Endodermal cell (in vitro differentiated cells): ENCODE data around the gene RAB3C. TPM values are rescaled to one million over a fixed set of nuclear protein-coding genes. Genes with fewer than 3 reads are reported as not detected.

Source experiments
- DNase-seq: peaks from one replicate; pipeline ENCODE4 v3.0.0-alpha.2; 2017
- H3K27ac ChIP-seq: 2 replicates; pipeline ENCODE4 v1.5.1; 2013; ENCODE audit warnings: mild to moderate bottlenecking, low read depth, low read length, moderate library complexity
- H3K27me3 ChIP-seq: 2 replicates; pipeline ENCODE4 v1.6.1; 2013; ENCODE audit warnings: mild to moderate bottlenecking, low read length, moderate library complexity; ENCODE audit not compliant: insufficient read depth, control insufficient read depth, poor library complexity, severe bottlenecking
- H3K36me3 ChIP-seq: 2 replicates; pipeline ENCODE4 v1.7.0; 2013; ENCODE audit warnings: mild to moderate bottlenecking, low read length, moderate library complexity; ENCODE audit not compliant: control insufficient read depth, insufficient read depth
- H3K4me1 ChIP-seq: one replicate; pipeline ENCODE4 v1.7.0; 2013; ENCODE audit warnings: low read length; ENCODE audit not compliant: control insufficient read depth, insufficient read depth
- H3K4me3 ChIP-seq: 2 replicates; pipeline ENCODE4 v1.5.1; 2013; ENCODE audit warnings: mild to moderate bottlenecking, low read length, moderate library complexity
- H3K9ac ChIP-seq: 2 replicates; pipeline ENCODE4 v1.6.1; 2013; ENCODE audit warnings: mild to moderate bottlenecking, low read length, moderate library complexity; ENCODE audit not compliant: poor library complexity, severe bottlenecking; ENCODE audit errors: extremely low read depth
- H3K9me3 ChIP-seq: 2 replicates; pipeline ENCODE4 v1.6.1; 2013; ENCODE audit warnings: mild to moderate bottlenecking, low read length, moderate library complexity; ENCODE audit not compliant: control insufficient read depth
- H3K27ac Mint-ChIP-seq: 2 replicates; pipeline ENCODE4 v1.8.0; 2020; ENCODE audit warnings: mixed read lengths
- H3K27me3 Mint-ChIP-seq: 2 replicates; pipeline ENCODE4 v1.8.0; 2021; ENCODE audit warnings: mild to moderate bottlenecking, mixed read lengths; ENCODE audit not compliant: insufficient read depth
- H3K36me3 Mint-ChIP-seq: 2 replicates; pipeline ENCODE4 v1.8.0; 2020; ENCODE audit warnings: low read depth, mixed read lengths
- H3K4me1 Mint-ChIP-seq: 2 replicates; pipeline ENCODE4 v1.8.0; 2020; ENCODE audit warnings: mixed read lengths
- H3K4me3 Mint-ChIP-seq: 2 replicates; pipeline ENCODE4 v1.8.0; 2020; ENCODE audit warnings: mild to moderate bottlenecking, moderate library complexity, mixed read lengths
- H3K9me3 Mint-ChIP-seq: 2 replicates; pipeline ENCODE4 v1.8.0; 2020; ENCODE audit warnings: mild to moderate bottlenecking, mixed read lengths
- WGBS, 2 experiments: methylation state at CpG; one replicate each; pipeline versions ENCODE4 v1.1.5 to v1.1.7; 2013; ENCODE audit warnings: missing lambda C conversion rate in 2 of 2, mixed read lengths in 1 of 2; ENCODE audit not compliant: insufficient coverage in 1 of 2, insufficient read length in 1 of 2; 5-methylcytosine and 5-hydroxymethylcytosine counted together
- total RNA-seq, 2 donors: library from RNA; stranded (reverse); fragmentation: NEBNext Ultra II Directional in 1 of 2; extraction: Animal tissue kit (Norgen Biotek cat#: 25700) in 1 of 2; gene quantifications; 2 replicates in 1 of 2; 3 replicates in 1 of 2; pipeline ENCODE4 v1.2.1, GENCODE V29; 2021
- TF ChIP-seq, protein P1 (sequence below): fragments of 200-600 bp; sonication (generic); conservative IDR thresholded peaks from 2 replicates; pipeline ENCODE4 v1.5.0; 2021; ENCODE audit warnings: antibody characterized with exemption, mild to moderate bottlenecking

The RAB3C gene
- total RNA-seq, 2 donors from 2014 or later, result 5.8 to 15.1 TPM

DNA sequence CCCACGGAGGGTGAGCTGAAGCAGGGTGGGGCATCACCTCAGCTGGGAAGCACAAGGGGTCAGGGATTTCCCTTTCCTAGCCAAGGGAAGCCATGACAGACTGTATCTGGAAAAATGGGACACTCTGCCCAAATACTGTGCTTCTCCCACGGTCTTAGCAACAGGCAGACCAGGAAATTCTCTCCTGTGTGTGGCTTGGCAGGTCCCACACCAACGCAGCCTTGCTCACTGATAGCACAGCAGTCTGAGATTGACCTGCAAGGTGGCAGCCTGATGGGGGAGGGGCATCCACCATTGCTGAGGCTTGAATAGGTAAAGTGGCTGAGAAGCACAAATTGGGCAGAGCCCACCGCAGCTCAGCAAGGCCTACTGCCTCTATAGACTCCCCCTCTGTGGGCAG lies 23.2 kb downstream of the RAB3C start:
- Histone ChIP-seq H3K9ac (no peak overlapping the region), H3K27me3 (no peaks in the 10 kb centered on the region), H3K4me1 (no peaks in the 10 kb centered on the region), H3K36me3 (no peaks in the 10 kb centered on the region), H3K27ac (no peak overlapping the region), H3K4me3 (no peak overlapping the region), H3K9me3 (peaks cover 33% of the 10 kb centered on the region)
- Mint-ChIP-seq H3K27ac (no peak overlapping the region), H3K36me3 (peaks cover 4% of the 10 kb centered on the region), H3K9me3 (peaks cover 61% of the 10 kb centered on the region), H3K27me3 (peaks cover 6% of the 10 kb centered on the region), H3K4me3 (no peak overlapping the region), H3K4me1 (no peaks in the 10 kb centered on the region)
- TF ChIP-seq, protein P1, sequence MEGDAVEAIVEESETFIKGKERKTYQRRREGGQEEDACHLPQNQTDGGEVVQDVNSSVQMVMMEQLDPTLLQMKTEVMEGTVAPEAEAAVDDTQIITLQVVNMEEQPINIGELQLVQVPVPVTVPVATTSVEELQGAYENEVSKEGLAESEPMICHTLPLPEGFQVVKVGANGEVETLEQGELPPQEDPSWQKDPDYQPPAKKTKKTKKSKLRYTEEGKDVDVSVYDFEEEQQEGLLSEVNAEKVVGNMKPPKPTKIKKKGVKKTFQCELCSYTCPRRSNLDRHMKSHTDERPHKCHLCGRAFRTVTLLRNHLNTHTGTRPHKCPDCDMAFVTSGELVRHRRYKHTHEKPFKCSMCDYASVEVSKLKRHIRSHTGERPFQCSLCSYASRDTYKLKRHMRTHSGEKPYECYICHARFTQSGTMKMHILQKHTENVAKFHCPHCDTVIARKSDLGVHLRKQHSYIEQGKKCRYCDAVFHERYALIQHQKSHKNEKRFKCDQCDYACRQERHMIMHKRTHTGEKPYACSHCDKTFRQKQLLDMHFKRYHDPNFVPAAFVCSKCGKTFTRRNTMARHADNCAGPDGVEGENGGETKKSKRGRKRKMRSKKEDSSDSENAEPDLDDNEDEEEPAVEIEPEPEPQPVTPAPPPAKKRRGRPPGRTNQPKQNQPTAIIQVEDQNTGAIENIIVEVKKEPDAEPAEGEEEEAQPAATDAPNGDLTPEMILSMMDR, result no peak
- 88 to 94% methylated on average over 3 to 4 of the region's 4 CpGs for WGBS, 2 experiments
- no peak for DNase-seq

DNA sequence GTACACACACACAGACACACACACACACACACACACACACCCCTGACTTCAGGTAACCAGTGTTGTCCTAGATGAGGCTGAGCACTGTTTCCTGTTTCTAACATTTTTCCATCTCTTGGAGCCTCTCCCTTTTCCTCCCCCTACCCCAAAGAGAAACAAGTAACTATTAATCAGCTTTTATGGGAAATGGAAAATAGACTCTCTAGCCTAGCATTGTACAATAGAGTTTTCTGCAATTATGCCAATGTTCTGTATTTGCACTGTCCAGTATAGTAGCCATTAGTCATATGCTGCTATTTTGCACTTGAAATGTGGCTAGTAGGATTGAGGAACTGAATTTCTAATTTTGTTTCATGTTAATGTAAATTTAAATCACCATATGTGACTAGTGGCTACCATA lies 33.1 kb downstream of the RAB3C start:
- H3K9me3 Mint-ChIP-seq, result no peaks in the 10 kb centered on the region
- no peaks in the 10 kb centered on the region for H3K4me1 Mint-ChIP-seq
- no peaks in the 10 kb centered on the region for H3K36me3 Mint-ChIP-seq
- Histone ChIP-seq H3K4me3 (no peak overlapping the region), H3K4me1 (no peaks in the 10 kb centered on the region), H3K9me3 (no peaks in the 10 kb centered on the region), H3K27ac (no peak overlapping the region), H3K9ac (no peak overlapping the region), H3K36me3 (no peaks in the 10 kb centered on the region), H3K27me3 (no peaks in the 10 kb centered on the region)
- no peak for DNase-seq
- no peaks in the 10 kb centered on the region for H3K27me3 Mint-ChIP-seq
- H3K4me3 Mint-ChIP-seq, result no peak overlapping the region
- TF ChIP-seq, protein P1, result no peak
- no peak overlapping the region for H3K27ac Mint-ChIP-seq

DNA sequence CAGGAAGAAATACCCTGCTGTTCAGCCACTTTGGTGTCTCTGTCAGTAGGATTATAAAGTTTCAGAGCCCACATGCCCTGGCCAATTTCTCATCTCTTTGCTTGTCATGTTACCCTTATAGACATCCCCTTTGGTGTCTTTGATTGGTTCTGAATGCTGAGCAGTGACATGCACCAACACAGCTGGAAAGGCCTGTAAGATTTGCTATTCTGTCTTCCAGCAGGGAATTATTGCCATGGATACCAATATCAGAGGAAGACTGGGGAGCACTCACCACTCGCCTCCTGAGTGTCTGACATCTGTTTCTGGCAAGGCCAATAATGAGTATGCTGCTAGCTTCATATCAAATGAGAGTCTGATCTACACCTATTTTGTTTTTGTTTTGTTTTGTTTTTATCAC lies 34.4 kb downstream of the RAB3C start:
- TF ChIP-seq, protein P1, result no peak
- 83 to 85% methylated on average over 1 of the region's 1 CpG for WGBS, 2 experiments
- Histone ChIP-seq H3K4me3 (no peak overlapping the region), H3K27ac (no peak overlapping the region), H3K9ac (no peak overlapping the region), H3K4me1 (no peaks in the 10 kb centered on the region), H3K36me3 (no peaks in the 10 kb centered on the region), H3K9me3 (no peaks in the 10 kb centered on the region), H3K27me3 (no peaks in the 10 kb centered on the region)
- Mint-ChIP-seq H3K9me3 (no peaks in the 10 kb centered on the region), H3K27me3 (no peaks in the 10 kb centered on the region), H3K4me3 (no peak overlapping the region), H3K36me3 (no peaks in the 10 kb centered on the region), H3K27ac (no peak overlapping the region), H3K4me1 (no peaks in the 10 kb centered on the region)
- DNase-seq, result no peak
